ENCODE results near the gene NFATC3.

NFATC3 gene

GRCh38 chr16:68073902-68074760 lies 11.0 kb upstream of the NFATC3 start:
- no peak for DNase-seq

- DNase-seq = no peak
These were observed 10.2 kb upstream of the NFATC3 start for GRCh38 chr16:68074850-68075555.

- DNase-seq = no peak
These were observed 9.2 kb upstream of the NFATC3 start for GRCh38 chr16:68075980-68076379.

GRCh38 chr16:68076560-68076959 lies 8.6 kb upstream of the NFATC3 start:
- no peak for DNase-seq

- DNase-seq = no peak
These were observed 7.1 kb upstream of the NFATC3 start for GRCh38 chr16:68077866-68078700.

- DNase-seq = no peak
These were observed 6.3 kb upstream of the NFATC3 start for GRCh38 chr16:68078701-68079375.

GRCh38 chr16:68079376-68079625 lies 5.9 kb upstream of the NFATC3 start:
- no peak for DNase-seq

- DNase-seq = no peak
These were observed 5.4 kb upstream of the NFATC3 start for GRCh38 chr16:68079626-68080344.

GRCh38 chr16:68081861-68082628 lies 3.1 kb upstream of the NFATC3 start:
- DNase-seq = no peak

- DNase-seq = no peak
These were observed 2.4 kb upstream of the NFATC3 start for GRCh38 chr16:68082629-68083238.

- DNase-seq = no peak
These were observed 1.9 kb upstream of the NFATC3 start for GRCh38 chr16:68083239-68083781.

GRCh38 chr16:68083861-68084503 lies 1.2 kb upstream of the NFATC3 start:
- peak; percentile 38 for DNase-seq

- peak; percentile 90 for DNase-seq
These were observed 489 bp upstream of the NFATC3 start for GRCh38 chr16:68084504-68085258.

- peak; percentile 28 for DNase-seq
These were observed 1.2 kb downstream of the NFATC3 start for GRCh38 chr16:68086336-68086841.

- peak; percentile 7 for DNase-seq
These were observed 1.7 kb downstream of the NFATC3 start for GRCh38 chr16:68086860-68087268.

- no peak for DNase-seq
These were observed 2.5 kb downstream of the NFATC3 start for GRCh38 chr16:68087688-68088087.

GRCh38 chr16:68088130-68088972 lies 3.2 kb downstream of the NFATC3 start:
- DNase-seq = no peak

- no peak for DNase-seq
These were observed 3.9 kb downstream of the NFATC3 start for GRCh38 chr16:68089067-68089466.
